Measurements from ENCODE around the gene RABEPK.

GRCh38 chr9:125239631-125240597 is 39.6 kb downstream of the RABEPK start:
- TF ChIP-seq CTCF (IDR thresholded peaks at IDR 0.05) (no peak), POLR2AphosphoS5 (IDR thresholded peaks at IDR 0.05; ENCODE audit: insufficient read depth in 1 of 2, low read depth in 1 of 2) (no peak)
